Measurements from ENCODE around the gene SNX1.
A peak's percentile ranks its signal among the peaks of the same experiment; 100 is the strongest.

The SNX1 gene, protein sequence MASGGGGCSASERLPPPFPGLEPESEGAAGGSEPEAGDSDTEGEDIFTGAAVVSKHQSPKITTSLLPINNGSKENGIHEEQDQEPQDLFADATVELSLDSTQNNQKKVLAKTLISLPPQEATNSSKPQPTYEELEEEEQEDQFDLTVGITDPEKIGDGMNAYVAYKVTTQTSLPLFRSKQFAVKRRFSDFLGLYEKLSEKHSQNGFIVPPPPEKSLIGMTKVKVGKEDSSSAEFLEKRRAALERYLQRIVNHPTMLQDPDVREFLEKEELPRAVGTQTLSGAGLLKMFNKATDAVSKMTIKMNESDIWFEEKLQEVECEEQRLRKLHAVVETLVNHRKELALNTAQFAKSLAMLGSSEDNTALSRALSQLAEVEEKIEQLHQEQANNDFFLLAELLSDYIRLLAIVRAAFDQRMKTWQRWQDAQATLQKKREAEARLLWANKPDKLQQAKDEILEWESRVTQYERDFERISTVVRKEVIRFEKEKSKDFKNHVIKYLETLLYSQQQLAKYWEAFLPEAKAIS

DNA sequence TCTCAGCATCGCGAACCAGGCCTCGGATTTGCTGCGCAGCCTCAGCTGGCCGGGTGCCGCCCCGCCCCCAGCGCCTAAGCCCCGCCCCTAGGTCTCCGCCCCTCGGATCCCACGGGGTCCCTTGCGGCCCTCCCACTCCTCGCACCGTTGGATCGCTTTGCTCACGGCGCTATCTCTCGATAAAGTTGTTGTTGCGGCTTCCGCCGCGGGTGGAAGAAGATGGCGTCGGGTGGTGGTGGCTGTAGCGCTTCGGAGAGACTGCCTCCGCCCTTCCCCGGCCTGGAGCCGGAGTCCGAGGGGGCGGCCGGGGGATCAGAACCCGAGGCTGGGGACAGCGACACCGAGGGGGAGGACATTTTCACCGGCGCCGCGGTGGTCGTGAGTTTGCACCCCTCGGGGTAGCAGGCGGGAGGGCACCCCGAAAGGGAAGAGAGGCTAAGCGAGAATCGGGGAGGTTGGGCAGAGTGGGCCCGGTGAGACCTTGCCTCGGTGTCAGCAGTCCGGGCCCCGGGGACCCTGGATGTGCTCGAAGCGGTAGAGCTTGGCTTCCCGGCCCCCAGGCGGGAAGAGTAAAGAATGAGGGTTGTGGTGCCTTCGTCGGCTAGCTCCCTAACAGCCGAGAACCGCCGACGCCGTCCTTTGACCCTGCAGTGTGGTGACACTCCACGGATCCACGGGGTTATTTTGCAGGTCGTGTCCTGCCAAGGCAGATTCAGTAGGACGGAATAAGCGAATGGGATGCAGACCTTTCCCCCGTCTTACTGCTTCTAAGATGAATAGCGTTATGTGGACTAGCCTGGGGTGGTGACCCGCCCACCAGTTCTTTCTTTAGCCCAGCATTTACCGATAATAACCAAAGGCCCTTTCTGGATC lies at the start of gene SNX1:
Gene SNX1, plus strand, starts transcription at position 188 of the 873 bp plus-strand sequence. Its CDS starts 32 bp downstream, at position 220.
- peak; percentile 55 for DNase-seq (ENCODE audit: low read depth, low spot score)
- ChIA-PET POLR2A (interaction anchor here (0.5 kb wide), 1 partner anchor 1052 kb away, joined by 4 read pairs; no protein-coding TSS in a partner anchor), CTCF (interaction anchor here (0.6 to 1.5 kb wide), 5 partner anchors 28 to 57 kb away, joined by 3 read pairs; partner anchors contain the start of gene DAPK2)
- no peak for TF ChIP-seq CTCF (IDR thresholded peaks at IDR 0.05; ENCODE audit: insufficient read depth, low read length, missing control alignments)
- H3K4me3 ChIP-seq (ENCODE audit: low read depth, low read length): peak within 1 kb of the TSS; percentile 96

- DNase-seq (ENCODE audit: low read depth, low spot score): no peak
- peak within 1 kb of the TSS; percentile 60 for H3K4me3 ChIP-seq (ENCODE audit: low read depth, low read length)
- ChIA-PET CTCF (interaction anchor here (0.7 to 13.8 kb wide), 70 partner anchors 9 to 580 kb away, joined by 3 to 129 read pairs (median 4); no protein-coding TSS in a partner anchor), POLR2A (no interaction called here)
- TF ChIP-seq CTCF (IDR thresholded peaks at IDR 0.05; ENCODE audit: insufficient read depth, low read length, missing control alignments): peak; percentile 71
These were observed 49.2 kb upstream of the SNX1 start, which contains the start of gene DAPK2 for GRCh38 chr15:64046421-64047153. TSS of gene DAPK2 (minus strand) at chr15:64046485. CDS start at chr15:64040261, 6,224 bp downstream.

- H3K4me3 ChIP-seq (ENCODE audit: low read depth, low read length): no peak overlapping the region
- no peak for TF ChIP-seq CTCF (IDR thresholded peaks at IDR 0.05; ENCODE audit: insufficient read depth, low read length, missing control alignments)
- ChIA-PET POLR2A (no interaction called here), CTCF (interaction anchor here (0.8 to 13.8 kb wide), 10 partner anchors 9 to 439 kb away, joined by 3 to 129 read pairs (median 4); no protein-coding TSS in a partner anchor)
- DNase-seq (ENCODE audit: low read depth, low spot score): no peak
These were observed 46.9 kb upstream of the SNX1 start for GRCh38 chr15:64048781-64049460.

DNA sequence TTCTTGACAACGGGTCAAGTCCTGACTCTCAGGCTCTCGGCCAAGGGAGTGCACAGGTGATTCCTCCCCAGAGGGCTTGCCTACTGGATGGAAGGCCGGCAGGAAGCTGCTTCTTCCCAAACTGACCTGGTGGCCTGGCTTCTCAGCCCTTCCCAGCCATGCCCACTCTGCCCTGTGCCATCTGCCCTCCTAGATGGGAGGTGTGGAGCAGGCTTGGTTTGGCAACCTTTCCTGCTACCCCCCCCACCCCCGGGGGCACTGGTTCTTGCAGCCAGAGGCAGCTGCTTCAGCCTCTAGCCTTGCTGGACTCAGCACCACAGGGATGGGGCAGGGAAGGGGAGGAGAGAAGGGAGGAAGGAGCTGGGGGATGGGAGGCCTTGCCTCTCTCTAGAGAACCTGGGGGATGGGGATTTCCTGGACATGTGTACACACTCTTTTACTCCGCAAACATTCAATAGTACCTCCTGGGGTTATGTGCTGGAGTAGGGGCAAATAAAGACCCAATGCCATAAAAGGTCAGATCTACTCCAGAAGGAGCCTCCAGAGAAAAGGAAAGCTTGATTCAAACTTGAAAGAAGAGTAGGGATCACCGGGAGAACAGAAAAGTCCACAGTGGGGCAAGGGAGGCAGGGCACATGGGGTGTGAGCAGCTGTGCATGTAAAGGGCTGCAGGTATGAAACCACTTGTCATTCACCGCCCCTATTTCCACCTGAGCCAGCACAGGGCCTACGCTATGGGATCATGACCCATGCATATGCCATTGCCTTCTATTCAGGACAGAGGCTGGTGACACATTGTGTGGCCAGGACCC lies 45.3 kb upstream of the SNX1 start:
- POLR2A ChIA-PET: no interaction called here
- TF ChIP-seq CTCF (IDR thresholded peaks at IDR 0.05; ENCODE audit: insufficient read depth, low read length, missing control alignments): no peak
- CTCF ChIA-PET: interaction anchor here (1.4 to 13.8 kb wide), 3 partner anchors 15 to 298 kb away, joined by 3 to 129 read pairs (median 5); no protein-coding TSS in a partner anchor
- no peak for DNase-seq (ENCODE audit: low read depth, low spot score)
- no peak overlapping the region for H3K4me3 ChIP-seq (ENCODE audit: low read depth, low read length)

- no peak for DNase-seq (ENCODE audit: low read depth, low spot score)
- ChIA-PET POLR2A (no interaction called here), CTCF (interaction anchor here (1.4 to 13.8 kb wide), 2 partner anchors 15 to 162 kb away, joined by 3 to 129 read pairs; no protein-coding TSS in a partner anchor)
- no peak overlapping the region for H3K4me3 ChIP-seq (ENCODE audit: low read depth, low read length)
- no peak for TF ChIP-seq CTCF (IDR thresholded peaks at IDR 0.05; ENCODE audit: insufficient read depth, low read length, missing control alignments)
These were observed 44.7 kb upstream of the SNX1 start for GRCh38 chr15:64051093-64051402.
